HCT116 (cell line): ENCODE data around the gene CFAP46. TPM values are rescaled to one million over a fixed set of nuclear protein-coding genes. Genes with fewer than 3 reads are reported as not detected.

Experiments
- ATAC-seq: fragments of 200-7000 bp; cut with Tn5 transposase; 2 replicates; pipeline ENCODE4 v1.9.1; 2020; ENCODE audit warnings: mild to moderate bottlenecking, moderate library complexity
- BruUV-seq: library from RNA; stranded (reverse); fragments of 400-500 nt; replicated peaks from 2 replicates; lab custom pipeline; 2021; lab: Mats Ljungman, UMichigan
- CTCF ChIA-PET: fragments of 300-600 bp; sonication (Branson Sonifier 250); formaldehyde crosslinking; loops from one replicate; lab custom pipeline; 2021; ENCODE audit warnings: antibody characterized with exemption; lab: Charles Lee
- POLR2A ChIA-PET: fragments of 300-600, 350-600 bp; sonication (Branson Sonifier 250); formaldehyde crosslinking; loops from one replicate; lab custom pipeline; 2021; ENCODE audit warnings: antibody characterized with exemption; lab: Charles Lee
- RAD21 ChIA-PET, 2 experiments: fragments of 300-600 bp; sonication (Branson Sonifier 250); formaldehyde crosslinking; loops; one replicate each; lab custom pipeline; 2023; ENCODE audit warnings: low total read pairs in 2 of 2; ENCODE audit not compliant: uncharacterized antibody in 2 of 2, unreplicated experiment in 2 of 2, low non-redundant PET in 1 of 2; lab: Charles Lee
- DNase-seq: peaks from one replicate; pipeline ENCODE4 v3.0.0-alpha.2; 2010; ENCODE audit warnings: low read depth, low spot score
- H2AFZ ChIP-seq: fragments of 200-600 bp; shearing (Covaris generic), sonication (generic); 2 replicates; pipeline ENCODE4 v1.6.1; 2017; ENCODE audit warnings: low read depth, mixed run types, mixed read lengths, antibody characterized with exemption, low read length; ENCODE audit not compliant: poor library complexity, severe bottlenecking
- H3K27ac ChIP-seq: 2 replicates; pipeline ENCODE4 v1.5.1; 2012; ENCODE audit warnings: low read depth, low read length
- H3K27me3 ChIP-seq: fragments of 200-600 bp; sonication (generic); 2 replicates; pipeline ENCODE4 v1.6.1; 2016; ENCODE audit warnings: mixed run types, low read length, mixed read lengths; ENCODE audit not compliant: insufficient read depth
- H3K36me3 ChIP-seq, 2 experiments: fragments of 200-500 bp in 1 of 2; fragments of 200-600 bp in 1 of 2; sonication (Bioruptor generic) in 1 of 2; sonication (generic) in 1 of 2; 2 replicates each; pipeline versions ENCODE4 v1.5.1 to v1.6.1; 2014 to 2016; ENCODE audit warnings: low read length in 2 of 2, inconsistent platforms in 1 of 2, mixed read lengths in 1 of 2, mixed run types in 1 of 2; ENCODE audit not compliant: insufficient read depth in 2 of 2, control insufficient read depth in 1 of 2
- H3K4me1 ChIP-seq, 2 experiments: fragments of 200-600 bp in 1 of 2; sonication (generic) in 1 of 2; 2 replicates each; pipeline versions ENCODE4 v1.5.1 to v1.6.1; 2012 to 2017; ENCODE audit warnings: low read length in 2 of 2, inconsistent platforms in 1 of 2, mild to moderate bottlenecking in 1 of 2, mixed read lengths in 1 of 2, mixed run types in 1 of 2, moderate library complexity in 1 of 2; ENCODE audit not compliant: insufficient read depth in 2 of 2, control insufficient read depth in 1 of 2
- H3K4me2 ChIP-seq: fragments of 200-600 bp; sonication (generic); 2 replicates; pipeline ENCODE4 v1.6.1; 2017; ENCODE audit warnings: mixed run types, low read length, mixed read lengths
- H3K4me3 ChIP-seq, 2 experiments: fragments of 200-600 bp in 1 of 2; sonication (generic) in 1 of 2; replicated peaks in 1 of 2; 2 replicates each; pipeline ENCODE4 v1.5.1; 2011 to 2016; ENCODE audit warnings: low read length in 2 of 2, control low read depth in 1 of 2, low read depth in 1 of 2, mild to moderate bottlenecking in 1 of 2, mixed read lengths in 1 of 2, mixed run types in 1 of 2
- H3K79me2 ChIP-seq: fragments of 200-600 bp; sonication (generic); 2 replicates; pipeline ENCODE4 v1.6.1; 2017; ENCODE audit warnings: mild to moderate bottlenecking, mixed run types, low read length, moderate library complexity, mixed read lengths; ENCODE audit not compliant: insufficient read depth
- H3K9ac ChIP-seq: fragments of 200-600 bp; sonication (generic); 2 replicates; pipeline ENCODE4 v1.6.1; 2016; ENCODE audit warnings: low read length, mixed read lengths
- H3K9me2 ChIP-seq: fragments of 200-600 bp; sonication (generic), shearing (Covaris generic); 2 replicates; pipeline ENCODE4 v1.6.1; 2017; ENCODE audit warnings: mixed run types, mild to moderate bottlenecking, moderate library complexity; ENCODE audit not compliant: insufficient read depth
- H3K9me3 ChIP-seq, 2 experiments: fragments of 200-500 bp in 1 of 2; fragments of 200-600 bp in 1 of 2; sonication (Bioruptor generic) in 1 of 2; sonication (generic) in 1 of 2; 2 replicates each; pipeline ENCODE4 v1.6.1; 2014 to 2017; ENCODE audit warnings: low read length in 2 of 2, mixed read lengths in 2 of 2, inconsistent platforms in 1 of 2, low read depth in 1 of 2, mild to moderate bottlenecking in 1 of 2, mixed run types in 1 of 2, moderate library complexity in 1 of 2; ENCODE audit not compliant: control insufficient read depth in 1 of 2, insufficient read depth in 1 of 2
- H4K20me1 ChIP-seq: fragments of 200-600 bp; sonication (generic), shearing (Covaris generic); 2 replicates; pipeline ENCODE4 v1.6.1; 2017; ENCODE audit warnings: mixed run types, mild to moderate bottlenecking, moderate library complexity; ENCODE audit not compliant: insufficient read depth
- POLR2AphosphoS5 ChIP-seq: IDR thresholded peaks from 2 replicates; pipeline ENCODE4 v1.6.1; 2011; ENCODE audit warnings: mild to moderate bottlenecking, low read depth, low read length, moderate library complexity
- RAD21 ChIP-seq: IDR thresholded peaks from 2 replicates; pipeline ENCODE4 v1.6.1; 2012; ENCODE audit warnings: low read depth, mild to moderate bottlenecking
- SIN3A ChIP-seq: IDR thresholded peaks from 2 replicates; pipeline ENCODE4 v1.6.1; 2012; ENCODE audit warnings: low read depth
- intact Hi-C: fragments of 100-400 bp; cut with micrococcal nuclease; formaldehyde crosslinking; loops from 2 replicates; pipeline ENCODE4 v1.10.0; 2022
- total RNA-seq: library from RNA; stranded (reverse); gene quantifications from one replicate; pipeline ENCODE4 v1.2.1, GENCODE V29; 2021; ENCODE audit not compliant: unreplicated experiment

Gene CFAP46
- total RNA-seq, 1 experiment from 2014 or later = 1.4 TPM

DNA sequence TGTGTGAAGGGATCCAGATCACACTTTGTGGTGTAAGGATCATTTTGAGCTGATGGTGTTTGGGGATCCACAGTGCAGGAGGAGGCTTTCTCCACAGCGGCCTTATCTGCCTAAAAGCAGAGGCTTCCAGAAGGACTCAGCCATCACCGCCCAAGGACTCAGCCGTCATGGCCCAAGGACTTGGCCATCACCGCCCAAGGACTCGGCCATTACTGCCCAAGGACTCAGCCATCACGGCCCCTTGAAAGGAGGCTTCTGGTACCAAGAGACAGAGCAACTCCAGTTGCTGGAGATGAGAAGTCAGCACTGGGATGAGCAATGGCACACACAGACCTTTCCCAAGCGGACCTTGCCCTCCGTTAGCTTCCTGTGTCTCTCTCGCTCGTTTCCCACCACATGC, 6.0 kb upstream of the CFAP46 start:
- Histone ChIP-seq H3K9me2 (no peaks in the 10 kb centered on the region), H3K79me2 (no peaks in the 10 kb centered on the region), H3K27ac (no peak overlapping the region), H3K4me3 (no peak overlapping the region), H2AFZ (no peak overlapping the region), H3K9ac (no peak overlapping the region), H4K20me1 (no peaks in the 10 kb centered on the region), H3K4me2 (no peak overlapping the region), H3K9me3 (no peaks in the 10 kb centered on the region), H3K4me1 (no peaks in the 10 kb centered on the region), H3K27me3 (peaks cover 11% of the 10 kb centered on the region; the same call in 1 of the 2 replicates), H3K36me3 (no peaks in the 10 kb centered on the region)
- BruUV-seq = no TSS peak
- DNase-seq = no peak
- RAD21 ChIA-PET = no interaction called here
- intact Hi-C loops = no loop called here
- no peak for TF ChIP-seq SIN3A
- ATAC-seq = no peak
- POLR2A ChIA-PET = no interaction called here
- CTCF ChIA-PET = no interaction called here

DNA sequence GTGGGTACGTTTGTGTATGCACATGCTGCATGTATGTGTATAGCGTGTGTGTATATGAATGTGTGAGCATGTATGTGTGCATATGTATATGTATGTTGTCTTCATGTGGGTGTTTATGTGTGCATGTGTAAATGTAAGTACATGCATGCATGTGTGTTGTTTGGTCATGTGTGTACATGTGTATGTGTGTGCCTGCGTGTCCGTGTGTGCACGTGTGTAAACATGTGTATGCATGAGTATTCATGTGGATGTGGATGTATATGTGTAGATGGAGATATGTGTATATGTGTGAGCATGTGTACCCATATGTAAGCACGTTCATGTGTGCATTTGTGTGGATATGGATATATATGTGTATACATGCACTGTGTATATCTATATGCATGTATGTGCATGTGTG, 5.5 kb upstream of the CFAP46 start:
- BruUV-seq = no TSS peak
- TF ChIP-seq RAD21 (no peak), POLR2AphosphoS5 (no peak)
- Histone ChIP-seq H3K27me3 (peaks cover 6% of the 10 kb centered on the region; the same call in 1 of the 2 replicates), H3K36me3 (no peaks in the 10 kb centered on the region), H4K20me1 (no peaks in the 10 kb centered on the region), H3K9me3 (no peaks in the 10 kb centered on the region), H2AFZ (no peak overlapping the region), H3K79me2 (no peaks in the 10 kb centered on the region), H3K4me2 (no peak overlapping the region), H3K4me1 (peaks cover 0 to 2% of the 10 kb centered on the region in 2 experiments; a peak in 1 of 4 replicates), H3K4me3 (no peak overlapping the region), H3K9me2 (no peaks in the 10 kb centered on the region), H3K9ac (no peak overlapping the region), H3K27ac (no peak overlapping the region)
- intact Hi-C loops = no loop called here
- no peak for DNase-seq
- ChIA-PET CTCF (no interaction called here), RAD21 (no interaction called here), POLR2A (no interaction called here)
- no peak for ATAC-seq
